Breast epithelium (tissue), 3 donors: ENCODE measurements around the gene STOX2.

Source experiments
- CTCF ChIP-seq, 3 donors: fragments of 450-650 bp; IDR thresholded peaks; one replicate each; pipeline ENCODE4 v1.5.1; 2016 to 2017; ENCODE audit warnings: antibody characterized with exemption in 3 of 3, mild to moderate bottlenecking in 3 of 3, moderate library complexity in 3 of 3
- POLR2A ChIP-seq: fragments of 450-650 bp; IDR thresholded peaks from one replicate; pipeline ENCODE4 v1.6.1; 2016; ENCODE audit warnings: antibody characterized with exemption, mild to moderate bottlenecking, moderate library complexity

GRCh38 chr4:183889190-183889589, 15.9 kb upstream of the STOX2 start:
- TF ChIP-seq CTCF (IDR thresholded peaks at IDR 0.05) (no peak), POLR2A (no peak)
